ENCODE data around the gene ZRANB3.

DNA sequence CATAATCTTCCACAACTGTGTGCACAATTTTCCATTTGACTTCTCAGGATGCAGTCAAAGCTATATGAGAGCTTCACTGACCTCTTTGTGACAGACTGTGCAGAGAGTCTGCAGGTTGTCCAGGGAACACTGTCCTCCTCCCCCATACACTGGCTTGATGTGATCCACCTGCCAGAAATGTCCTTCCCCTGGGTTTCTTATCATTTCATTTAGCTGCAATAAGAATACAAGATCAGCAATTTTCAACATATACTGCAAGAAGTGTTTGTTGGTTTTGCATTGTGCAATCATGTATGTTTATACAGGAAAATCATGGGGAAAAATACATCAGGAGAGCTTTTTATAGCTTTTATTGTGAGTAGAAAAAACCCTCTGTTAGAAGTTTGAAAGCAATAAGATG, 328.3 kb downstream of the ZRANB3 start:
- TF ChIP-seq POLR2AphosphoS5 (IDR thresholded peaks at IDR 0.05; ENCODE audit: borderline replicate concordance, low read depth, low read length): no peak
- no peak for TF ChIP-seq EZH2 (IDR thresholded peaks at IDR 0.05)
- TF ChIP-seq FOXP2 (optimal IDR thresholded peaks at IDR 0.05; ENCODE audit: control extremely low read depth, extremely low read length, insufficient read depth): no peak
